PC-3 (cell line): ENCODE data around the gene TARP.

Experiments
- ATAC-seq: fragments of 200-7000 bp; cut with Tn5 transposase; 2 replicates; pipeline ENCODE4 v1.9.1; 2020; ENCODE audit warnings: mild to moderate bottlenecking, moderate library complexity
- BruUV-seq: library from RNA; stranded (reverse); fragments of 400-500 nt; replicated peaks from 2 replicates; lab custom pipeline; 2021; lab: Mats Ljungman, UMichigan
- CTCF ChIA-PET: fragments of 300-600 bp; sonication (Branson Sonifier 250); formaldehyde crosslinking; loops from one replicate; lab custom pipeline; 2022; ENCODE audit warnings: antibody characterized with exemption; lab: Charles Lee
- POLR2A ChIA-PET: fragments of 300-600 bp; sonication (Branson Sonifier 250); formaldehyde crosslinking; loops from one replicate; lab custom pipeline; 2022; ENCODE audit warnings: antibody characterized with exemption; ENCODE audit not compliant: unreplicated experiment; lab: Charles Lee
- DNase-seq: peaks from one replicate; pipeline ENCODE4 v3.0.0-alpha.2; 2015
- H2AFZ ChIP-seq: fragments of 300-600 bp; sonication (generic); 2 replicates; pipeline ENCODE4 v1.6.0; 2016; ENCODE audit warnings: antibody characterized with exemption, low read length
- H3F3A ChIP-seq: fragments of 300-600 bp; sonication (generic); one replicate; pipeline ENCODE4 v1.6.0; 2017; ENCODE audit warnings: antibody characterized with exemption, low read length, control low read depth, mild to moderate bottlenecking; ENCODE audit not compliant: unreplicated experiment
- H3K27ac ChIP-seq: fragments of 300-600 bp; sonication (generic); 2 replicates; pipeline ENCODE4 v1.5.1; 2016; ENCODE audit warnings: mild to moderate bottlenecking, low read length
- H3K27me3 ChIP-seq: fragments of 300-600 bp; sonication (generic); 2 replicates; pipeline ENCODE4 v1.6.1; 2016; ENCODE audit warnings: low read length, mixed read lengths
- H3K36me3 ChIP-seq: fragments of 300-600 bp; sonication (generic); 2 replicates; pipeline ENCODE4 v1.6.1; 2016; ENCODE audit warnings: low read depth, mixed run types, low read length, mixed read lengths
- H3K4me1 ChIP-seq: fragments of 300-600 bp; sonication (generic); 2 replicates; pipeline ENCODE4 v1.5.1; 2016; ENCODE audit warnings: low read length; ENCODE audit not compliant: insufficient read depth
- H3K4me2 ChIP-seq: fragments of 300-600 bp; sonication (generic); 2 replicates; pipeline ENCODE4 v1.6.0; 2016; ENCODE audit warnings: low read length
- H3K4me3 ChIP-seq: fragments of 300-600 bp; sonication (generic); 2 replicates; pipeline ENCODE4 v1.5.1; 2016; ENCODE audit warnings: mild to moderate bottlenecking, low read length, mixed read lengths
- H3K79me2 ChIP-seq: fragments of 300-600 bp; sonication (generic); 2 replicates; pipeline ENCODE4 v1.6.1; 2017; ENCODE audit warnings: low read length, mixed read lengths
- H3K9ac ChIP-seq: fragments of 300-600 bp; sonication (generic); 2 replicates; pipeline ENCODE4 v1.6.0; 2016; ENCODE audit warnings: mild to moderate bottlenecking, low read length
- H3K9me2 ChIP-seq: fragments of 300-600 bp; sonication (generic); replicated peaks from 2 replicates; pipeline ENCODE4 v1.6.1; 2016; ENCODE audit warnings: mixed run types, low read length, mixed read lengths
- H3K9me3 ChIP-seq: fragments of 300-600 bp; sonication (generic); 2 replicates; pipeline ENCODE4 v1.6.1; 2016; ENCODE audit warnings: low read length, mixed read lengths
- H4K20me1 ChIP-seq: fragments of 300-600 bp; sonication (generic); 2 replicates; pipeline ENCODE4 v1.6.1; 2016; ENCODE audit warnings: low read length, mixed read lengths
- CTCF ChIP-seq: fragments of 300-600 bp; sonication (generic); conservative IDR thresholded peaks from 2 replicates; pipeline ENCODE4 v1.5.1; 2017; ENCODE audit warnings: antibody characterized with exemption, low read depth, mild to moderate bottlenecking, low read length
- EZH2 ChIP-seq: fragments of 300-600 bp; sonication (generic); IDR thresholded peaks from one replicate; pipeline ENCODE4 v1.6.1; 2017; ENCODE audit warnings: antibody characterized with exemption, mild to moderate bottlenecking, low read length; ENCODE audit not compliant: unreplicated experiment
- EZH2phosphoT487 ChIP-seq: fragments of 300-600 bp; sonication (generic); IDR thresholded peaks from 2 replicates; pipeline ENCODE4 v1.6.1; 2018; ENCODE audit warnings: mild to moderate bottlenecking, antibody characterized with exemption, low read length, borderline replicate concordance
- intact Hi-C: fragments of 100-400 bp; cut with micrococcal nuclease; formaldehyde crosslinking; loops from 2 replicates; pipeline ENCODE4 v1.9.0; 2023

Gene TARP

GRCh38 chr7:38291117-38291647 is 17.7 kb upstream of the TARP start:
- Histone ChIP-seq H2AFZ (no peak overlapping the region), H3K79me2 (no peaks in the 10 kb centered on the region), H3K9me3 (no peaks in the 10 kb centered on the region), H3K27me3 (peaks cover 38% of the 10 kb centered on the region), H3F3A (no peaks in the 10 kb centered on the region), H3K27ac (no peak overlapping the region), H3K4me3 (no peak overlapping the region), H4K20me1 (no peaks in the 10 kb centered on the region), H3K9ac (no peak overlapping the region), H3K4me2 (no peak overlapping the region), H3K36me3 (no peaks in the 10 kb centered on the region), H3K4me1 (no peaks in the 10 kb centered on the region), H3K9me2 (no peaks in the 10 kb centered on the region)
- no peak for DNase-seq
- BruUV-seq: no TSS peak
- POLR2A ChIA-PET: no interaction called here
- 0 out of 2 replicates have a peak, but pooled peaks have one; percentile 13 for TF ChIP-seq CTCF
- no peak for TF ChIP-seq EZH2
- TF ChIP-seq EZH2phosphoT487: no peak
- ATAC-seq: no peak
- CTCF ChIA-PET: no interaction called here
- intact Hi-C loops: no loop called here

- no peaks in the 10 kb centered on the region for H3K4me1 ChIP-seq
- H3F3A ChIP-seq: no peaks in the 10 kb centered on the region
- no peaks in the 10 kb centered on the region for H4K20me1 ChIP-seq
- H3K9me3 ChIP-seq: no peaks in the 10 kb centered on the region
- H2AFZ ChIP-seq: no peak overlapping the region
- no TSS peak for BruUV-seq
- no peak overlapping the region for H3K4me2 ChIP-seq
- H3K4me3 ChIP-seq: no peak overlapping the region
- H3K27ac ChIP-seq: no peak overlapping the region
- intact Hi-C loops: no loop called here
- CTCF ChIA-PET: no interaction called here
- no peak for DNase-seq
- H3K79me2 ChIP-seq: no peaks in the 10 kb centered on the region
- H3K9me2 ChIP-seq: no peaks in the 10 kb centered on the region
- no peak overlapping the region for H3K9ac ChIP-seq
- TF ChIP-seq CTCF (no peak), EZH2phosphoT487 (no peak), EZH2 (no peak)
- POLR2A ChIA-PET: no interaction called here
- ATAC-seq: no peak
- H3K36me3 ChIP-seq: no peaks in the 10 kb centered on the region
- H3K27me3 ChIP-seq: peaks cover 69% of the 10 kb centered on the region
These were observed 11.1 kb upstream of the TARP start for GRCh38 chr7:38284553-38284952.

- DNase-seq (no peak), ATAC-seq (no peak)
- BruUV-seq: no TSS peak
- Histone ChIP-seq H3K79me2 (no peaks in the 10 kb centered on the region), H3K4me2 (no peak overlapping the region), H3K27ac (no peak overlapping the region), H3K4me1 (no peaks in the 10 kb centered on the region), H4K20me1 (no peaks in the 10 kb centered on the region), H3K27me3 (peaks cover 71% of the 10 kb centered on the region), H3K9me3 (no peaks in the 10 kb centered on the region), H3F3A (no peaks in the 10 kb centered on the region), H2AFZ (no peak overlapping the region), H3K9ac (no peak overlapping the region), H3K4me3 (no peak overlapping the region), H3K9me2 (no peaks in the 10 kb centered on the region), H3K36me3 (no peaks in the 10 kb centered on the region)
- ChIA-PET POLR2A (no interaction called here), CTCF (no interaction called here)
- intact Hi-C loops: no loop called here
- TF ChIP-seq CTCF: no peak
- TF ChIP-seq EZH2phosphoT487: no peak
- no peak for TF ChIP-seq EZH2
These were observed 10.4 kb upstream of the TARP start for GRCh38 chr7:38283809-38284208.
